GM19023 (cell line): Measurements from ENCODE around the gene GTF2H3.

Experiments used
- ATAC-seq: cut with Tn5 transposase; IDR thresholded peaks from one replicate; pipeline ENCODE4 v1.9.1; 2021; ENCODE audit warnings: mild to moderate bottlenecking, moderate library complexity; ENCODE audit not compliant: unreplicated experiment

The GTF2H3 gene

GRCh38 chr12:123645380-123645779 is 11.8 kb downstream of the GTF2H3 start:
- ATAC-seq: no peak

GRCh38 chr12:123645878-123646277 is 12.2 kb downstream of the GTF2H3 start:
- ATAC-seq: no peak

DNA sequence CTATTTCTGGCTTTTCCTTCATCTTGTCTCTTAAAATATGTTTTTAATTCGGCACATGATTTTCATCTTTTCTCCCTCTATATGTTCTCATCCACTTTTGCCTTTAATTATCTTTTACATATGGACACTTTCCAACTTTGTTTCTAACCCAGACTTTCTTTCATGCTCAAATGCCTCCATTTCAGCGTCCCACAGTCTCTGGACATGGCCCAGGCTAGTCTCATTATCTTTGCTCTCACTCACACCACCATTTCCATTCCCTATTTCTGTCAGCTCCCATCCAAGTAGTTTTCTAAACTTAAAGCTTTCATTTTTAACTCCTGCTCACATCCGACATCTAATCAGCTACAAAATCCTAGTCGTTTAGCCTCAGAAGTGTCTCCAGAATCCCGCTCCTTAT is 14.8 kb downstream of the GTF2H3 start:
- ATAC-seq: no peak

DNA sequence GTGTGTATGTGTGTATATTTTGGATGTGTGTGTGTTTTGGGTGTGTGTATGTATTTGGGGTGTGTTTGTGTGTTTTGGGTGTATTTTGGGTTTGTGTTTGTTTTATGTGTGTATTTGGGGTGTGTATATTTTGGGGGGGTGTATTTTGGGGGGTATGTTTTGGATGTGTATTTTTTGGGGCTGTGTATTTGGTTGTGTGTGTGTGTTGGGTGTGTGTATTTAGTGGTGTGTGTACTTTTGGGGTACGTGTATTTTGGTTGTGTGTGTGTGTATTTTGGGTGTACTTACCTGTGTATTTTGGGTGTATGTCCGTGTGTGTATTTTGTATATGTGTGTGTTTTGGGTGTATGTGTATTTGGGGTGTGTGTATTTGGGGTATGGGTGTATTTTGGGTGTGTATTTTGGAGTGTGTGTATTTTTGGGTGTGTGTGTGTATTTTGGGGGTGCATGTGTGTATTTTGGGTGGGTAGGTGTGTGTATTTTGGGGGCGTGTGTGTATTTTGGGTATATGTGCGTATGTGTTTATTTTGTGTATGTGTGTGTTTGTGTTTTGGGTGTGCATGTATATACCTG is 20.6 kb downstream of the GTF2H3 start:
- ATAC-seq: no peak

- peak; percentile 85 for ATAC-seq
Observed at GRCh38 chr12:123655420-123655819, 21.8 kb downstream of the GTF2H3 start.

DNA sequence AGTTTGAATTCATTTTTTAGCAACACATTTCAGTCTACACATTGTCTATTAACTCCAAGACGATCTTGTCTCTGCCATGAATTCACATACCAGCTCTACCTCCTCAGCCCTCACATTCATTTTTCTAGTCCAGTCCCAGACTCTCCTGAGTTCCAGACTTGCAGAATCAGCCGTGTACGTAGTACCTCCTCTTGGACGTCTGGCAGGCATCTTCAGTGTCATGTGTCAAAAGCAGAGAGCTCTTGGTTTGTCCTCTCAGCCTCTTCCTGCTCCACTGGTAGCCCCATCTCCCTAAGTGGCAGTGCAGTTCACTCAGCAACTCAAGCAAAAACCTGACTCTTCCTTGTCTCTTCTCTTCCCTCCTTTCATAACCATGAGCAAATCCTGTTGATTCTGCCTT is 22.8 kb downstream of the GTF2H3 start:
- no peak for ATAC-seq

GRCh38 chr12:123657211-123657610 is 23.6 kb downstream of the GTF2H3 start:
- ATAC-seq: no peak

- ATAC-seq: no peak
Observed at GRCh38 chr12:123659996-123660727, 26.5 kb downstream of the GTF2H3 start.

GRCh38 chr12:123667771-123668170 is 34.1 kb downstream of the GTF2H3 start:
- no peak for ATAC-seq

GRCh38 chr12:123670882-123671728 is 37.5 kb downstream of the GTF2H3 start, which contains the start of gene TCTN2:
TSS of gene TCTN2 (plus strand) at chr12:123671113. CDS start at chr12:123671241, 128 bp downstream.
- peak; percentile 100 for ATAC-seq

DNA sequence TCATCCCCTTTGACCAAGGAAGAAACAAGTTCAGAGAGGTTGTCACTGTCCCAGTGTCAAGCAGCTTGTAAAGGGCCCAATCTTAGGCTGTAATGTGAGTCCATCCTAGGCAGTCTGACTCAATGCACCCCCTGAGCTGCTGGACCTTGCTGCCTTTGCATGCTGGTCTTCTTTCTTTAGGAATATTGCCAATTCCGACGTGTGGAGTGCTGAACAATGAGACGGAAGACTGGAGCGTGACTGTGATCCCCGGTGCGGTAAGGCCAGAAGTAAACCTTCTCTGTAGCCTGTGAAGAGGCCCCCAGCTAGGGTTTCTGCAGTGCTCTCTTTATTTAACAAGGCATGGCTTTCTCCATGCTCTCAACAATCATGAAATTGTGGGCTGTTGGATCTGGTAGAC is 38.2 kb downstream of the GTF2H3 start:
- no peak for ATAC-seq

GRCh38 chr12:123675436-123675835 is 41.8 kb downstream of the GTF2H3 start:
- ATAC-seq: no peak

DNA sequence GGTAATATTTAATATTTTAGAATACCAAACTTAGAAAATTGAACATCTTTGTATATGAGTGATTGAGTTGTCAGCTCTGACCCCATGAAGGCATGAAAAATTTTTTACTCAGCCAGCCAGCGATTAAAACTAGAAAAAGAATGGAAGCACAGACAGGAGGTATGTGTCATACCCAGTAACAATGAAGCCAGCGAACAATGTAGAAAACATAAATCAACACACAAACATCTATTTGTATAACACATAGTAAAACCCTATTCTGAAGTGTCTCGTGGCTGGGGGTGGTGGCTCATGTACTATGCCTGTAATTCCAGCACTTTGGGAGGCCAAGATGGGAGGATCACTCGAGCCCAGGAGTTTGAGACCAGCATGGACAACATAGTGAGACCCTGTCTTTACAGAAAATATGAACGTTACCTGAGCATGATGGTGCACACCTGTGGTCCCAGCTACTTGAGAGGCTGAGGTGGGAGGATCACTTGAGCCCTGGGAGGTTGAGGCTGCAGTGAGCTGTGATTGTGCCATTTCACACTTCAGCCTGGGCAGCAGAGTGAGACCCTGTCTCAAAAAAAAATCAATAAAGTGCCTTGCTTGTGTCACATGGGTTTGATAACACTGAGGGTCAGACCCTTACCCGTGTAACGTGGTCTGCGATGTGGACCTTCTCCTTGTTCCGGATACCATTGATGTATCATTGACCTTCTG is 43.1 kb downstream of the GTF2H3 start:
- no peak for ATAC-seq

- no peak for ATAC-seq
Observed at GRCh38 chr12:123678981-123679380, 45.4 kb downstream of the GTF2H3 start.

- ATAC-seq: no peak
Observed at GRCh38 chr12:123681605-123682004, 48.0 kb downstream of the GTF2H3 start.

GRCh38 chr12:123683964-123684363 is 50.3 kb downstream of the GTF2H3 start:
- ATAC-seq: no peak

- no peak for ATAC-seq
Observed at GRCh38 chr12:123686636-123687190, 53.1 kb downstream of the GTF2H3 start.

DNA sequence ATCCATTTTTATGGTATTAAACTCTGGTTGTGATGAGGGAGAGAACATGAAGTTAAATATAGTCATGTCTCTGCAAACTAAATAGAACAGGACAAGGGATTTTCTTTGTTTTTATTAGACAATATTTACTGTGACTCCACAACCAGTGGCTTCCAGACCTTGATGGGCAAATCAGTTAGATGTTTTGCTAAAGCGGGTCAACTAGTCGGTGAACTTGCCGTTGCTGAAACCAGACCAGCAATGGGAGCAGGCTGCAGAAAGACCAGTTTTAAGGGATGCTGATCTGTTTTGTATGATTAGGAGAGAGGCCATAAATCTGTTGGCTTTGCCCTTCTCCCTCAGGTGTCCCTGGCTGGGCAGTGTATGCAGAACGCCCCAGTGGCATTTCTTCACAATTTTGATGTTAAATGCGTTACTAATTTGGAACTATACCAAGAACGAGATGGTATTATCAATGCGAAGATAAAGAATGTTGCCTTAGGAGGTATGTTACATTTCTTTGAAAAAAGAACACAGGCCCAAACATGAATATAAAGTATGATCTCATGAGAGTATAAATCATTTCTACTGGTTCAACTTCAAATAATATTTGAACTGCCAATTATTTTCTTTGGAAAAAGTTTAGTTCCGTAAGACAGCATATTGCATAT is 56.7 kb downstream of the GTF2H3 start:
- no peak for ATAC-seq

- no peak for ATAC-seq
Observed at GRCh38 chr12:123696207-123696606, 62.6 kb downstream of the GTF2H3 start.

GRCh38 chr12:123696646-123697045 is 63.0 kb downstream of the GTF2H3 start:
- no peak for ATAC-seq
